Lower leg skin (tissue), 4 donors: ENCODE measurements around the gene SLC5A2. TPM values are rescaled to one million over a fixed set of nuclear protein-coding genes. Genes with fewer than 3 reads are reported as not detected.

Source experiments
- DNase-seq, 2 donors: peaks; one replicate each; pipeline ENCODE4 v3.0.0-alpha.2; 2019; ENCODE audit warnings: low spot score in 2 of 2
- H3K4me3 ChIP-seq: fragments of 200-600 bp; sonication (generic); 2 replicates; pipeline ENCODE4 v1.5.1; 2017; ENCODE audit warnings: mild to moderate bottlenecking, low read depth; ENCODE audit not compliant: poor library complexity, severe bottlenecking
- CTCF ChIP-seq, 3 donors: fragments of 450-650 bp; IDR thresholded peaks; one replicate each; pipeline ENCODE4 v1.5.1; 2016; ENCODE audit warnings: antibody characterized with exemption in 3 of 3, mild to moderate bottlenecking in 3 of 3, moderate library complexity in 2 of 3
- POLR2A ChIP-seq, 2 donors: fragments of 450-650 bp; IDR thresholded peaks; one replicate each; pipeline ENCODE4 v1.6.1; 2016 to 2017; ENCODE audit warnings: antibody characterized with exemption in 2 of 2, mild to moderate bottlenecking in 1 of 2, moderate library complexity in 1 of 2
- WGBS, 2 donors: methylation state at CpG; one replicate each; pipeline ENCODE4 v1.1.5; 2018; 5-methylcytosine and 5-hydroxymethylcytosine counted together
- intact Hi-C: fragments of 100-400 bp; cut with DNase I; formaldehyde crosslinking; loops from one replicate; pipeline ENCODE4 v1.15.0; 2023; ENCODE audit warnings: low total_unique reads
- total RNA-seq, 4 donors: library from RNA; depleted of rRNA; stranded (reverse); fragments of >200 nt; gene quantifications; one replicate each; pipeline ENCODE4 v1.1.0, GENCODE V29; 2016

Gene SLC5A2
- total RNA-seq, 4 donors from 2014 or later: 0.17 to 0.27 (median 0.21) TPM

GRCh38 chr16:31489616-31490584, 7.0 kb downstream of the SLC5A2 start:
- no peak for TF ChIP-seq CTCF (IDR thresholded peaks at IDR 0.05)
- TF ChIP-seq POLR2A (IDR thresholded peaks at IDR 0.05): no peak
- no peak overlapping the region for H3K4me3 ChIP-seq
- DNase-seq: no peak
- intact Hi-C loops: no loop called here
- WGBS, 2 donors: 81 to 89% methylated on average over 17 to 21 of the region's 22 CpGs

- no peak overlapping the region for H3K4me3 ChIP-seq
Observed at GRCh38 chr16:31491778-31492418, 9.0 kb downstream of the SLC5A2 start.

GRCh38 chr16:31493506-31494125, 10.7 kb downstream of the SLC5A2 start:
- intact Hi-C loops: no loop called here
- DNase-seq: no peak
- TF ChIP-seq CTCF (IDR thresholded peaks at IDR 0.05): no peak
- no peak for TF ChIP-seq POLR2A (IDR thresholded peaks at IDR 0.05)
- no peak overlapping the region for H3K4me3 ChIP-seq
- WGBS, 2 donors: 92 to 93% methylated on average over 17 to 18 of the region's 18 CpGs

More at GRCh38 chr16:31491778-31492418, 9.0 kb downstream of the SLC5A2 start:
- intact Hi-C loops: no loop called here
- no peak for DNase-seq
- 83 to 88% methylated on average over 7 to 8 of the region's 8 CpGs for WGBS, 2 donors
- no peak for TF ChIP-seq CTCF (IDR thresholded peaks at IDR 0.05)
- TF ChIP-seq POLR2A (IDR thresholded peaks at IDR 0.05): no peak

- intact Hi-C loops: no loop called here
- WGBS, 2 donors: 79 to 88% methylated on average over 10 of the region's 10 CpGs
- DNase-seq: no peak
- no peak overlapping the region for H3K4me3 ChIP-seq
- TF ChIP-seq POLR2A (IDR thresholded peaks at IDR 0.05) (no peak), CTCF (IDR thresholded peaks at IDR 0.05) (no peak)
Observed at GRCh38 chr16:31496670-31497069, 13.7 kb downstream of the SLC5A2 start.

- no peak for DNase-seq
- 95 to 98% methylated on average over 8 of the region's 8 CpGs for WGBS, 2 donors
- no peak overlapping the region for H3K4me3 ChIP-seq
- intact Hi-C loops: no loop called here
- TF ChIP-seq CTCF (IDR thresholded peaks at IDR 0.05) (no peak), POLR2A (IDR thresholded peaks at IDR 0.05) (no peak)
Observed at GRCh38 chr16:31498493-31498892, 15.6 kb downstream of the SLC5A2 start.
